IMR-90 (cell line): ENCODE results near the gene STX18. TPM values are rescaled to one million over a fixed set of nuclear protein-coding genes. Genes with fewer than 3 reads are reported as not detected.

Experiments used
- ATAC-seq: fragments of 200-7000 bp; cut with Tn5 transposase; 2 replicates; pipeline ENCODE4 v1.9.1; 2020; ENCODE audit warnings: low read depth, mild to moderate bottlenecking, moderate library complexity
- BruUV-seq: library from RNA; stranded (reverse); fragments of 400-500 nt; replicated peaks from 2 replicates; lab custom pipeline; 2021; lab: Mats Ljungman, UMichigan
- CTCF ChIA-PET: fragments of 300-600 bp; formaldehyde crosslinking; extraction: SDS; loops from one replicate; lab custom pipeline; 2021; ENCODE audit warnings: antibody characterized with exemption; lab: Yijun Ruan, JAX
- POLR2A ChIA-PET: fragments of 300-600 bp; sonication (Branson Sonifier 250); formaldehyde crosslinking; loops from one replicate; lab custom pipeline; 2022; ENCODE audit warnings: antibody characterized with exemption; ENCODE audit not compliant: unreplicated experiment; lab: Charles Lee
- DNase-seq: peaks from one replicate; pipeline ENCODE4 v3.0.0; 2013
- H2AFZ ChIP-seq: replicated peaks from 2 replicates; pipeline ENCODE3; 2013; ENCODE audit warnings: low read length, mild to moderate bottlenecking; ENCODE audit not compliant: poor library complexity
- H2AK5ac ChIP-seq: 2 replicates; pipeline ENCODE4 v1.6.1; 2013; ENCODE audit warnings: low read depth, low read length, inconsistent platforms
- H2AK9ac ChIP-seq: replicated peaks from 2 replicates; pipeline ENCODE3; 2013; ENCODE audit warnings: mild to moderate bottlenecking, low read depth, low read length, moderate library complexity; ENCODE audit not compliant: poor library complexity
- H2BK120ac ChIP-seq: 2 replicates; pipeline ENCODE4 v1.6.1; 2013; ENCODE audit warnings: low read depth, low read length, inconsistent platforms
- H2BK15ac ChIP-seq: 3 replicates; pipeline ENCODE4 v1.6.1; 2013; ENCODE audit warnings: low read depth, low read length, inconsistent platforms
- H2BK20ac ChIP-seq: 2 replicates; pipeline ENCODE4 v1.6.1; 2013; ENCODE audit warnings: low read depth, mild to moderate bottlenecking, inconsistent platforms, low read length, moderate library complexity
- H2BK5ac ChIP-seq: 2 replicates; pipeline ENCODE4 v1.6.1; 2013; ENCODE audit warnings: mild to moderate bottlenecking, low read depth, low read length, inconsistent platforms; ENCODE audit not compliant: poor library complexity, severe bottlenecking
- H3K14ac ChIP-seq: replicated peaks from 2 replicates; pipeline ENCODE4 v1.6.1; 2013; ENCODE audit warnings: low read depth, low read length, inconsistent platforms
- H3K18ac ChIP-seq: 2 replicates; pipeline ENCODE4 v1.6.1; 2013; ENCODE audit warnings: low read depth, low read length, control low read depth
- H3K23ac ChIP-seq: 2 replicates; pipeline ENCODE4 v1.6.1; 2013; ENCODE audit warnings: low read depth, low read length, inconsistent platforms
- H3K27ac ChIP-seq: 2 replicates; pipeline ENCODE4 v1.5.1; 2013; ENCODE audit warnings: mild to moderate bottlenecking, control low read depth, low read length; ENCODE audit not compliant: insufficient read depth
- H3K27me3 ChIP-seq: 2 replicates; pipeline ENCODE4 v1.6.1; 2013; ENCODE audit warnings: low read length; ENCODE audit not compliant: control insufficient read depth, insufficient read depth
- H3K36me3 ChIP-seq: 2 replicates; pipeline ENCODE4 v1.6.1; 2013; ENCODE audit warnings: low read length, mixed read lengths; ENCODE audit not compliant: control insufficient read depth, insufficient read depth
- H3K4ac ChIP-seq: 2 replicates; pipeline ENCODE4 v1.6.1; 2013; ENCODE audit warnings: low read depth, low read length, inconsistent platforms
- H3K4me1 ChIP-seq: 2 replicates; pipeline ENCODE4 v1.6.1; 2013; ENCODE audit warnings: low read length, mixed read lengths; ENCODE audit not compliant: control insufficient read depth, insufficient read depth
- H3K4me2 ChIP-seq: 2 replicates; pipeline ENCODE4 v1.6.1; 2013; ENCODE audit warnings: low read depth, mild to moderate bottlenecking, control low read depth, low read length, moderate library complexity
- H3K4me3 ChIP-seq: 2 replicates; pipeline ENCODE4 v1.5.1; 2013; ENCODE audit warnings: low read depth, mild to moderate bottlenecking, control low read depth, low read length, moderate library complexity; ENCODE audit not compliant: insufficient read depth
- H3K56ac ChIP-seq: 2 replicates; pipeline ENCODE4 v1.6.1; 2013; ENCODE audit warnings: low read length, inconsistent platforms; ENCODE audit not compliant: insufficient read depth; ENCODE audit errors: extremely low read depth
- H3K79me1 ChIP-seq, 2 experiments: 2 replicates each; pipeline ENCODE4 v1.6.1; 2013; ENCODE audit warnings: low read length in 2 of 2, inconsistent platforms in 1 of 2, low read depth in 1 of 2
- H3K9ac ChIP-seq: 2 replicates; pipeline ENCODE4 v1.6.1; 2013; ENCODE audit warnings: low read depth, low read length, control low read depth
- H3K9me1 ChIP-seq: 2 replicates; pipeline ENCODE4 v1.6.1; 2013; ENCODE audit warnings: low read length, inconsistent platforms; ENCODE audit not compliant: insufficient read depth
- H3K9me3 ChIP-seq: 2 replicates; pipeline ENCODE4 v1.6.1; 2013; ENCODE audit warnings: low read length; ENCODE audit not compliant: control insufficient read depth, insufficient read depth
- H4K20me1 ChIP-seq: 2 replicates; pipeline ENCODE4 v1.6.1; 2013; ENCODE audit warnings: low read length, inconsistent platforms; ENCODE audit not compliant: insufficient read depth
- H4K5ac ChIP-seq: 2 replicates; pipeline ENCODE4 v1.6.1; 2013; ENCODE audit warnings: mild to moderate bottlenecking, low read depth, low read length, control low read depth
- H4K8ac ChIP-seq, 2 experiments: 2 replicates each; pipeline ENCODE4 v1.6.1; 2013; ENCODE audit warnings: low read depth in 2 of 2, low read length in 2 of 2, control low read depth in 1 of 2, inconsistent platforms in 1 of 2
- H4K91ac ChIP-seq: 2 replicates; pipeline ENCODE4 v1.6.1; 2013; ENCODE audit warnings: low read depth, low read length, inconsistent platforms; ENCODE audit not compliant: insufficient read depth
- BHLHE40 ChIP-seq: fragments of 150-350 bp; IDR thresholded peaks from 2 replicates; pipeline ENCODE4 v1.6.1; 2016; ENCODE audit warnings: mild to moderate bottlenecking, low read depth, low read length
- NFE2L2 ChIP-seq: fragments of 150-350 bp; IDR thresholded peaks from 2 replicates; pipeline ENCODE4 v1.6.1; 2016; ENCODE audit warnings: low read depth, mild to moderate bottlenecking, low read length
- WGBS, 2 experiments: methylation state at CpG; one replicate each; pipeline versions ENCODE4 v1.1.5 to v1.1.7; 2013; ENCODE audit warnings: missing lambda C conversion rate in 2 of 2; ENCODE audit not compliant: insufficient read length in 1 of 2; ENCODE audit errors: extremely low coverage in 2 of 2; 5-methylcytosine and 5-hydroxymethylcytosine counted together
- dilution Hi-C: fragments of 300-500 bp; cut with HindIII; formaldehyde crosslinking; loops from one replicate; pipeline ENCODE4 v1.14.3; 2018; ENCODE audit warnings: low sequenced_read_pairs; ENCODE audit not compliant: unreplicated experiment
- in situ Hi-C: fragments of 300-500 bp; cut with MboI; formaldehyde crosslinking; loops from 3 replicates; pipeline ENCODE4 v1.14.3; 2019; ENCODE audit warnings: low sequenced_read_pairs, inconsistent platforms, mixed read lengths
- intact Hi-C: fragments of 100-400 bp; cut with micrococcal nuclease; formaldehyde crosslinking; loops from 2 replicates; pipeline ENCODE4 v1.10.0; 2022
- polyA plus RNA-seq, 3 experiments: library from polyadenylated mRNA; depleted of rRNA; stranded (reverse); fragments of >200 nt; gene quantifications; 2 replicates each; pipeline ENCODE4 v1.2.3, GENCODE V29; 2012; ENCODE audit warnings: low replicate concordance in 1 of 3
- total RNA-seq: library from RNA; depleted of rRNA; stranded (reverse); fragments of >200 nt; gene quantifications from 2 replicates; pipeline ENCODE4 v1.2.3, GENCODE V29; 2012
- TF ChIP-seq, protein P1 (sequence below): fragments of 150-350 bp; IDR thresholded peaks from 2 replicates; pipeline ENCODE4 v1.6.1; 2017; ENCODE audit warnings: mild to moderate bottlenecking, antibody characterized with exemption, low read length, low read depth

Gene STX18
- total and polyA plus RNA-seq, 2 of the 4 experiments (the other 2 are of a cell fraction) = 20.1 to 23.4 TPM

DNA sequence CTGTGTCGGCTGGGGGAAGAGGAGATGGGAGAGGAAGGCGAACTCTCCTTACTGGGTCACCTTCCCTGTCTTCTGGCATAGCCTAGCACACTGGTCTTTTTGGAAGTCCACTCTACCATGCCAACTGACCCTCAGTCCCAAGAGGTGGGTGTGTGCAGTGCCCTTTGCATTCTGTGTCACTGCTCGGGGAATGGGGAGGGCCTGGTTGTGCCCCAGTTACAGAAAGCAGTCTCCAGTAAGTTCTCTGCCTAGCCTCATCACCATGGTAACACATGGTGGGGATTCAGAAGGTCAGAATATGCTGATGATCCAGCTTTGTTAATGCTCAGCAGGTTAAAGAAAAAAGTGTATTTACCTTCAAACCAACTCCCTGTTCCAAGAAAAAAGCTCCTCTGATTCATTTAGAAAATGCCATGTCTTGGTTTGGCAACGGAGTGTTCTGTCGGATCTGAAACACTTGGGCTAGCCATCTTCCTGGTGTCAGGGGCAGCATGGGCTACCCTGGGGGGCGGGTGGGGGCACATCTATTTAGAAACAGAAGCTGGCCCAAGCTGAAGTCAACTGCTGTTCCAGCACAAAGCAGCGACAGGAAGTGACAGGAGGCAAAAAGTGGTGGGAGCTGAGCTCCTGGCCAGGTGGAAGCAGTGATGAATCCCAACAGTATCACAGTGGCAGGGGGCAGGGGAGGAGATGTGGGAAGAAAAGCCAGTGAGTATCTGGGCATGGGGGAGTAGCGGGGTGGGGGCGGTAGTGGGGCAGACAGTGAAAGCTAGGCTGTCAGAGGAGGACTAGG is 117.9 kb downstream of the STX18 start:
- dilution Hi-C loops = no loop called here
- H3K4me1 ChIP-seq = peaks cover 4% of the 10 kb centered on the region; the same call in 1 of the 2 replicates
- no peak overlapping the region for H3K4me3 ChIP-seq
- in situ Hi-C loops = no loop called here
- H3K27ac ChIP-seq = no peak overlapping the region
- H4K8ac ChIP-seq = no peak overlapping the region
- no peak for DNase-seq
- H3K4me2 ChIP-seq = no peak overlapping the region
- no peak overlapping the region for H2BK5ac ChIP-seq
- CTCF ChIA-PET = no interaction called here
- H3K56ac ChIP-seq = no peak overlapping the region
- POLR2A ChIA-PET = interaction anchor here (0.6 kb wide), 1 partner anchor 18 kb away, joined by 12 read pairs; no protein-coding TSS in a partner anchor
- H3K9me1 ChIP-seq = peaks cover 7% of the 10 kb centered on the region; the same call in 1 of the 2 replicates
- H2BK120ac ChIP-seq = no peak overlapping the region
- no peak for ATAC-seq
- no peak for TF ChIP-seq BHLHE40
- no peak for TF ChIP-seq NFE2L2
- TF ChIP-seq, protein P1, sequence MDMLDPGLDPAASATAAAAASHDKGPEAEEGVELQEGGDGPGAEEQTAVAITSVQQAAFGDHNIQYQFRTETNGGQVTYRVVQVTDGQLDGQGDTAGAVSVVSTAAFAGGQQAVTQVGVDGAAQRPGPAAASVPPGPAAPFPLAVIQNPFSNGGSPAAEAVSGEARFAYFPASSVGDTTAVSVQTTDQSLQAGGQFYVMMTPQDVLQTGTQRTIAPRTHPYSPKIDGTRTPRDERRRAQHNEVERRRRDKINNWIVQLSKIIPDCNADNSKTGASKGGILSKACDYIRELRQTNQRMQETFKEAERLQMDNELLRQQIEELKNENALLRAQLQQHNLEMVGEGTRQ = no peak
- H2AK9ac ChIP-seq = no peak overlapping the region
- WGBS, 2 experiments = 80% methylated on average over 2 of the region's 9 CpGs; no CpG with 5 or more reads in 1 of the 2 experiments
- H3K14ac ChIP-seq = no peak overlapping the region
- H4K91ac ChIP-seq = no peak overlapping the region
- H4K5ac ChIP-seq = no peak overlapping the region
- no peak overlapping the region for H3K23ac ChIP-seq
- intact Hi-C loops = no loop called here
- H3K9me3 ChIP-seq = no peaks in the 10 kb centered on the region
- no peaks in the 10 kb centered on the region for H4K20me1 ChIP-seq
- H3K36me3 ChIP-seq = peaks cover 32% of the 10 kb centered on the region
- 0 out of 4 replicates have a peak, but pooled peaks cover 2 to 4% of the 10 kb centered on the region in 2 experiments for H3K79me1 ChIP-seq
- H2BK20ac ChIP-seq = no peak overlapping the region
- no peak overlapping the region for H2AK5ac ChIP-seq
- no peak overlapping the region for H2BK15ac ChIP-seq
- H3K18ac ChIP-seq = no peak overlapping the region
- H3K9ac ChIP-seq = no peak overlapping the region
- no peaks in the 10 kb centered on the region for H3K27me3 ChIP-seq
- H2AFZ ChIP-seq = no peak overlapping the region
- no TSS peak for BruUV-seq
- no peak overlapping the region for H3K4ac ChIP-seq
